ENCODE measurements around the gene GPANK1.
A peak's percentile ranks its signal among the peaks of the same experiment; 100 is the strongest.

GPANK1 gene

DNA sequence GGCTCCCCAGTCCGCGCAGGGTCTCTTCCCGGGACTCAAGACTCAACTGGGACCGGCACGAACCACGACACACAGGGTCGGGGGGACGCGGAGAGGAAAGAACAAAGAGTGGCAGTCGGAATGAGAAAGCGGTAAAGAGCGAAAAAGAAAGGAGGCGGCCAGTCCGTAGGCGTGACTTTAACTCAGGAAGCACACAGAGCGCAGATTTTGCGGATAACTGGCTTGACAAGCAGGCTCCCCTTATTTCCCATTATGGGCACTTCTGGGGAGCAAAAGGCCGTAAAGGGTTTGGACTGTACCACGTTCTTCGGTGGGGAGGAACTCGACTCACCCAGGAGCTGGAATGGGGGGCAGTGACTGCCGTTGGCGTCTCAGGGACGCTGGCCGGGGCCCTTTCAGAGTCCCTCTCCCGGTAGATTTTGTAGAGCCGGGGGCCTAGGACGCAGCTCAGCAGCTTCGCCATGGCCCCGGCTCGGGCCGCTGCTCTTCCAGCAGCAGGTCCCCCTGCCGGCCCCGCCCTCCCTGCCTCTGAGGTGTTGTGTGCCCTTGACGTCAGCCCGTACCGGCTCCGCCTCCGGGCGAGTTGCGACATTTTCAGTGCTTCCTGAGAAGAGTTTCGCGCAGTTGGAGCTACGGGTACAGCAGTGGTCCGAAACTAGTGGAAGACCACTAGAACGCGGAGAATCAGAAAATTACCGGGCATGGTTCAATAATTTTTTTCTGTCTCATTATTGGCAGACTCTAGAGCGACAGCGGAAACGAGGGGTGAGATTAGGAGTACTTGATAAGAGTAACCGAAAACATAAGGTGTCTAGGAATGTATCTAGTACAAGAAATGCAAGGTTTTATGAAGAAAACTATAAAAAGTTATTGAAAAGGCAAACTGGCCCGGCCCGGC is 38.3 kb upstream of the GPANK1 start, which contains the start of gene ABHD16A (continued):
- TF ChIP-seq, protein P1, sequence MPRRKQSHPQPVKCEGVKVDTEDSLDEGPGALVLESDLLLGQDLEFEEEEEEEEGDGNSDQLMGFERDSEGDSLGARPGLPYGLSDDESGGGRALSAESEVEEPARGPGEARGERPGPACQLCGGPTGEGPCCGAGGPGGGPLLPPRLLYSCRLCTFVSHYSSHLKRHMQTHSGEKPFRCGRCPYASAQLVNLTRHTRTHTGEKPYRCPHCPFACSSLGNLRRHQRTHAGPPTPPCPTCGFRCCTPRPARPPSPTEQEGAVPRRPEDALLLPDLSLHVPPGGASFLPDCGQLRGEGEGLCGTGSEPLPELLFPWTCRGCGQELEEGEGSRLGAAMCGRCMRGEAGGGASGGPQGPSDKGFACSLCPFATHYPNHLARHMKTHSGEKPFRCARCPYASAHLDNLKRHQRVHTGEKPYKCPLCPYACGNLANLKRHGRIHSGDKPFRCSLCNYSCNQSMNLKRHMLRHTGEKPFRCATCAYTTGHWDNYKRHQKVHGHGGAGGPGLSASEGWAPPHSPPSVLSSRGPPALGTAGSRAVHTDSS (tag by site-specific recombination; IDR thresholded peaks at IDR 0.05) = no peak
- peak; percentile 81 for TF ChIP-seq ZNF660 (tag by site-specific recombination; IDR thresholded peaks at IDR 0.05)
- no peak for TF ChIP-seq ZNF175 (tag by site-specific recombination; IDR thresholded peaks at IDR 0.05)
- no peak for TF ChIP-seq SCRT1 (tag by site-specific recombination; IDR thresholded peaks at IDR 0.05; ENCODE audit: borderline replicate concordance)
- TF ChIP-seq, protein P2, sequence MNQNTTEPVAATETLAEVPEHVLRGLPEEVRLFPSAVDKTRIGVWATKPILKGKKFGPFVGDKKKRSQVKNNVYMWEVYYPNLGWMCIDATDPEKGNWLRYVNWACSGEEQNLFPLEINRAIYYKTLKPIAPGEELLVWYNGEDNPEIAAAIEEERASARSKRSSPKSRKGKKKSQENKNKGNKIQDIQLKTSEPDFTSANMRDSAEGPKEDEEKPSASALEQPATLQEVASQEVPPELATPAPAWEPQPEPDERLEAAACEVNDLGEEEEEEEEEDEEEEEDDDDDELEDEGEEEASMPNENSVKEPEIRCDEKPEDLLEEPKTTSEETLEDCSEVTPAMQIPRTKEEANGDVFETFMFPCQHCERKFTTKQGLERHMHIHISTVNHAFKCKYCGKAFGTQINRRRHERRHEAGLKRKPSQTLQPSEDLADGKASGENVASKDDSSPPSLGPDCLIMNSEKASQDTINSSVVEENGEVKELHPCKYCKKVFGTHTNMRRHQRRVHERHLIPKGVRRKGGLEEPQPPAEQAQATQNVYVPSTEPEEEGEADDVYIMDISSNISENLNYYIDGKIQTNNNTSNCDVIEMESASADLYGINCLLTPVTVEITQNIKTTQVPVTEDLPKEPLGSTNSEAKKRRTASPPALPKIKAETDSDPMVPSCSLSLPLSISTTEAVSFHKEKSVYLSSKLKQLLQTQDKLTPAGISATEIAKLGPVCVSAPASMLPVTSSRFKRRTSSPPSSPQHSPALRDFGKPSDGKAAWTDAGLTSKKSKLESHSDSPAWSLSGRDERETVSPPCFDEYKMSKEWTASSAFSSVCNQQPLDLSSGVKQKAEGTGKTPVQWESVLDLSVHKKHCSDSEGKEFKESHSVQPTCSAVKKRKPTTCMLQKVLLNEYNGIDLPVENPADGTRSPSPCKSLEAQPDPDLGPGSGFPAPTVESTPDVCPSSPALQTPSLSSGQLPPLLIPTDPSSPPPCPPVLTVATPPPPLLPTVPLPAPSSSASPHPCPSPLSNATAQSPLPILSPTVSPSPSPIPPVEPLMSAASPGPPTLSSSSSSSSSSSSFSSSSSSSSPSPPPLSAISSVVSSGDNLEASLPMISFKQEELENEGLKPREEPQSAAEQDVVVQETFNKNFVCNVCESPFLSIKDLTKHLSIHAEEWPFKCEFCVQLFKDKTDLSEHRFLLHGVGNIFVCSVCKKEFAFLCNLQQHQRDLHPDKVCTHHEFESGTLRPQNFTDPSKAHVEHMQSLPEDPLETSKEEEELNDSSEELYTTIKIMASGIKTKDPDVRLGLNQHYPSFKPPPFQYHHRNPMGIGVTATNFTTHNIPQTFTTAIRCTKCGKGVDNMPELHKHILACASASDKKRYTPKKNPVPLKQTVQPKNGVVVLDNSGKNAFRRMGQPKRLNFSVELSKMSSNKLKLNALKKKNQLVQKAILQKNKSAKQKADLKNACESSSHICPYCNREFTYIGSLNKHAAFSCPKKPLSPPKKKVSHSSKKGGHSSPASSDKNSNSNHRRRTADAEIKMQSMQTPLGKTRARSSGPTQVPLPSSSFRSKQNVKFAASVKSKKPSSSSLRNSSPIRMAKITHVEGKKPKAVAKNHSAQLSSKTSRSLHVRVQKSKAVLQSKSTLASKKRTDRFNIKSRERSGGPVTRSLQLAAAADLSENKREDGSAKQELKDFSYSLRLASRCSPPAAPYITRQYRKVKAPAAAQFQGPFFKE (tag by site-specific recombination; IDR thresholded peaks at IDR 0.05; ENCODE audit: borderline replicate concordance) = no peak
- TF ChIP-seq SETDB1 (IDR thresholded peaks at IDR 0.05; ENCODE audit: insufficient read length, low read length) = no peak
- TF ChIP-seq, protein P3, sequence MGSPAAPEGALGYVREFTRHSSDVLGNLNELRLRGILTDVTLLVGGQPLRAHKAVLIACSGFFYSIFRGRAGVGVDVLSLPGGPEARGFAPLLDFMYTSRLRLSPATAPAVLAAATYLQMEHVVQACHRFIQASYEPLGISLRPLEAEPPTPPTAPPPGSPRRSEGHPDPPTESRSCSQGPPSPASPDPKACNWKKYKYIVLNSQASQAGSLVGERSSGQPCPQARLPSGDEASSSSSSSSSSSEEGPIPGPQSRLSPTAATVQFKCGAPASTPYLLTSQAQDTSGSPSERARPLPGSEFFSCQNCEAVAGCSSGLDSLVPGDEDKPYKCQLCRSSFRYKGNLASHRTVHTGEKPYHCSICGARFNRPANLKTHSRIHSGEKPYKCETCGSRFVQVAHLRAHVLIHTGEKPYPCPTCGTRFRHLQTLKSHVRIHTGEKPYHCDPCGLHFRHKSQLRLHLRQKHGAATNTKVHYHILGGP (tag by site-specific recombination; IDR thresholded peaks at IDR 0.05) = no peak
- peak; percentile 79; the same call in 1 of the 2 replicates for TF ChIP-seq ZNF501 (tag by site-specific recombination; IDR thresholded peaks at IDR 0.05)
- no peak for TF ChIP-seq ZNF155 (tag by site-specific recombination; IDR thresholded peaks at IDR 0.05)
- TF ChIP-seq ZFP41 (tag by site-specific recombination; IDR thresholded peaks at IDR 0.05; ENCODE audit: borderline replicate concordance) = no peak
- no peak for TF ChIP-seq ZNF404 (tag by site-specific recombination; IDR thresholded peaks at IDR 0.05)
- no peak for TF ChIP-seq ZNF140 (tag by site-specific recombination; IDR thresholded peaks at IDR 0.05)
- TF ChIP-seq ZNF223 (tag by site-specific recombination; IDR thresholded peaks at IDR 0.05) = no peak
- peak; percentile 85 for TF ChIP-seq SCRT2 (tag by site-specific recombination; IDR thresholded peaks at IDR 0.05)
- TF ChIP-seq ZNF76 (tag by site-specific recombination; IDR thresholded peaks at IDR 0.05; ENCODE audit: borderline replicate concordance, low read depth) = no peak
- peak; percentile 97 for TF ChIP-seq ZNF629 (tag by site-specific recombination; IDR thresholded peaks at IDR 0.05)
- TF ChIP-seq, protein P4, sequence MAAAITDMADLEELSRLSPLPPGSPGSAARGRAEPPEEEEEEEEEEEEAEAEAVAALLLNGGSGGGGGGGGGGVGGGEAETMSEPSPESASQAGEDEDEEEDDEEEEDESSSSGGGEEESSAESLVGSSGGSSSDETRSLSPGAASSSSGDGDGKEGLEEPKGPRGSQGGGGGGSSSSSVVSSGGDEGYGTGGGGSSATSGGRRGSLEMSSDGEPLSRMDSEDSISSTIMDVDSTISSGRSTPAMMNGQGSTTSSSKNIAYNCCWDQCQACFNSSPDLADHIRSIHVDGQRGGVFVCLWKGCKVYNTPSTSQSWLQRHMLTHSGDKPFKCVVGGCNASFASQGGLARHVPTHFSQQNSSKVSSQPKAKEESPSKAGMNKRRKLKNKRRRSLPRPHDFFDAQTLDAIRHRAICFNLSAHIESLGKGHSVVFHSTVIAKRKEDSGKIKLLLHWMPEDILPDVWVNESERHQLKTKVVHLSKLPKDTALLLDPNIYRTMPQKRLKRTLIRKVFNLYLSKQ (tag by site-specific recombination; IDR thresholded peaks at IDR 0.05; ENCODE audit: borderline replicate concordance) = no peak
- TF ChIP-seq ZNF239 (tag by site-specific recombination; IDR thresholded peaks at IDR 0.05) = no peak
- TF ChIP-seq ZNF10 (tag by site-specific recombination; IDR thresholded peaks at IDR 0.05) = 0 out of 2 replicates have a peak, but pooled peaks have one; percentile 9
- TF ChIP-seq ZNF626 (tag by site-specific recombination; IDR thresholded peaks at IDR 0.05) = no peak
- TF ChIP-seq ZNF394 (tag by site-specific recombination; IDR thresholded peaks at IDR 0.05; ENCODE audit: borderline replicate concordance) = no peak; the same call in 1 of the 2 replicates
- no peak for TF ChIP-seq ZNF169 (tag by site-specific recombination; IDR thresholded peaks at IDR 0.05)
- peak; percentile 50; the same call in 1 of the 2 replicates for TF ChIP-seq ZBTB48 (tag by site-specific recombination; IDR thresholded peaks at IDR 0.05)
- TF ChIP-seq, protein P5, sequence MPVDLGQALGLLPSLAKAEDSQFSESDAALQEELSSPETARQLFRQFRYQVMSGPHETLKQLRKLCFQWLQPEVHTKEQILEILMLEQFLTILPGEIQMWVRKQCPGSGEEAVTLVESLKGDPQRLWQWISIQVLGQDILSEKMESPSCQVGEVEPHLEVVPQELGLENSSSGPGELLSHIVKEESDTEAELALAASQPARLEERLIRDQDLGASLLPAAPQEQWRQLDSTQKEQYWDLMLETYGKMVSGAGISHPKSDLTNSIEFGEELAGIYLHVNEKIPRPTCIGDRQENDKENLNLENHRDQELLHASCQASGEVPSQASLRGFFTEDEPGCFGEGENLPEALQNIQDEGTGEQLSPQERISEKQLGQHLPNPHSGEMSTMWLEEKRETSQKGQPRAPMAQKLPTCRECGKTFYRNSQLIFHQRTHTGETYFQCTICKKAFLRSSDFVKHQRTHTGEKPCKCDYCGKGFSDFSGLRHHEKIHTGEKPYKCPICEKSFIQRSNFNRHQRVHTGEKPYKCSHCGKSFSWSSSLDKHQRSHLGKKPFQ (tag by site-specific recombination; IDR thresholded peaks at IDR 0.05) = no peak
- TF ChIP-seq ZNF473 (tag by site-specific recombination; IDR thresholded peaks at IDR 0.05) = no peak
- TF ChIP-seq GLIS1 (tag by site-specific recombination; IDR thresholded peaks at IDR 0.05) = peak; percentile 7; the same call in 1 of the 2 replicates
- no peak for TF ChIP-seq ZNF138 (tag by site-specific recombination; IDR thresholded peaks at IDR 0.05; ENCODE audit: borderline replicate concordance)
- TF ChIP-seq ZNF555 (tag by site-specific recombination; conservative IDR thresholded peaks at IDR 0.05) = no peak

Measured in HEK293 (cell line).